Left lung (tissue), 10 donors: Measurements from ENCODE around the gene MED12L. TPM values are rescaled to one million over a fixed set of nuclear protein-coding genes. Genes with fewer than 3 reads are reported as not detected.

Experiments
- ATAC-seq: fragments of 200-7000 bp; cut with Tn5 transposase; one replicate; pipeline ENCODE4 v1.9.1; 2020; ENCODE audit warnings: moderate library complexity
- DNase-seq, 4 donors: peaks; one replicate each; pipeline ENCODE4 v3.0.0-alpha.2; 2013 to 2020
- H3K27ac ChIP-seq, 2 donors: fragments of 200-600 bp; sonication (generic) in 1 of 2; one replicate each; pipeline versions ENCODE4 v1.5.0 to v1.8.0; 2020 to 2021
- H3K27me3 ChIP-seq, 2 donors: fragments of 200-600 bp; sonication (generic) in 1 of 2; one replicate each; pipeline versions ENCODE4 v1.5.0 to v1.8.0; 2020 to 2021
- H3K36me3 ChIP-seq, 2 donors: fragments of 200-600 bp; sonication (generic) in 1 of 2; one replicate each; pipeline versions ENCODE4 v1.5.0 to v1.8.0; 2020 to 2021
- H3K4me1 ChIP-seq, 2 donors: fragments of 200-600 bp; one replicate each; pipeline ENCODE4 v1.8.0; 2021
- H3K4me3 ChIP-seq, 2 donors: fragments of 200-600 bp; sonication (generic) in 1 of 2; one replicate each; pipeline versions ENCODE4 v1.5.0 to v1.8.0; 2020 to 2021; ENCODE audit warnings: mild to moderate bottlenecking in 1 of 2
- H3K9me3 ChIP-seq, 2 donors: fragments of 200-600 bp; sonication (generic) in 1 of 2; one replicate each; pipeline versions ENCODE4 v1.5.0 to v1.8.0; 2020 to 2021
- CTCF ChIP-seq, 2 donors: fragments of 200-600 bp; sonication (generic) in 1 of 2; IDR thresholded peaks; one replicate each; pipeline versions ENCODE4 v1.5.0 to v1.8.0; 2021; ENCODE audit warnings: antibody characterized with exemption in 2 of 2
- intact Hi-C, 2 donors: fragments of 100-400 bp; cut with DNase I; formaldehyde crosslinking; loops; one replicate each; pipeline versions ENCODE4 v1.11.2 to v1.14.2; 2022
- polyA plus RNA-seq, 6 donors: library from polyadenylated mRNA; unstranded; fragments of 120-200 nt; gene quantifications; one replicate each; pipeline ENCODE4 v1.2.1, GENCODE V29; 2013; ENCODE audit not compliant: insufficient read length in 6 of 6
- total RNA-seq, 2 donors: library from RNA; stranded (reverse); fragmentation: NEBNext Ultra II Directional; extraction: Animal tissue kit (Norgen Biotek cat#: 25700); gene quantifications; one replicate each; pipeline ENCODE4 v1.2.1, GENCODE V29; 2021
- donor health status: DM: no; HTN: yes; CAD: no.
- donor health status: DM: no; HTN: no; CAD: no.

The MED12L gene
- total and polyA plus RNA-seq, 8 donors = 0.66 to 1.0 (median 0.77) TPM

- peak; percentile 50 for ATAC-seq
- Histone ChIP-seq H3K36me3 (no peaks in the 10 kb centered on the region), H3K27ac (peak overlapping the region in 1 of 2 donors; percentile 85), H3K27me3 (no peaks in the 10 kb centered on the region), H3K4me1 (peaks cover 0 to 66% of the 10 kb centered on the region in 2 donors), H3K9me3 (no peaks in the 10 kb centered on the region), H3K4me3 (peak overlapping the region in 1 of 2 donors; percentile 40)
- DNase-seq = no peak
- no peak for TF ChIP-seq CTCF (IDR thresholded peaks at IDR 0.05)
- intact Hi-C loops = no loop called here
Observed at GRCh38 chr3:151328298-151328995, 243.0 kb downstream of the MED12L start.

- peak; percentile 22 for ATAC-seq
- Histone ChIP-seq H3K9me3 (no peaks in the 10 kb centered on the region), H3K36me3 (no peaks in the 10 kb centered on the region), H3K27me3 (no peaks in the 10 kb centered on the region), H3K27ac (peak within 1 kb of the TSS in 1 of 2 donors; percentile 85), H3K4me3 (peak within 1 kb of the TSS in 1 of 2 donors; percentile 40), H3K4me1 (peaks cover 0 to 66% of the 10 kb centered on the region in 2 donors)
- intact Hi-C loops = no loop called here
- TF ChIP-seq CTCF (IDR thresholded peaks at IDR 0.05) = no peak
- DNase-seq = no peak
Observed at GRCh38 chr3:151329363-151329762, 243.9 kb downstream of the MED12L start, which contains the start of gene P2RY13. TSS of gene P2RY13 (minus strand) at chr3:151329549. CDS start at chr3:151329528, 21 bp downstream.

- H3K36me3 ChIP-seq = no peaks in the 10 kb centered on the region
Observed at GRCh38 chr3:151330379-151330778, 244.9 kb downstream of the MED12L start.

GRCh38 chr3:151330899-151331298 lies 245.4 kb downstream of the MED12L start:
- no peaks in the 10 kb centered on the region for H3K9me3 ChIP-seq
- H3K27ac ChIP-seq = peak overlapping the region in 1 of 2 donors; percentile 85
- no peaks in the 10 kb centered on the region for H3K27me3 ChIP-seq
- intact Hi-C loops = no loop called here
- no peaks in the 10 kb centered on the region for H3K36me3 ChIP-seq
- ATAC-seq = no peak
- no peak overlapping the region for H3K4me3 ChIP-seq
- TF ChIP-seq CTCF (IDR thresholded peaks at IDR 0.05) = no peak
- DNase-seq = peak in 1 of 4 donors; percentile 33
- peaks cover 0 to 60% of the 10 kb centered on the region in 2 donors for H3K4me1 ChIP-seq

More at GRCh38 chr3:151330379-151330778, 244.9 kb downstream of the MED12L start:
- Histone ChIP-seq H3K4me3 (no peak overlapping the region), H3K27ac (peak overlapping the region in 1 of 2 donors; percentile 85), H3K27me3 (no peaks in the 10 kb centered on the region), H3K9me3 (no peaks in the 10 kb centered on the region), H3K4me1 (peaks cover 0 to 65% of the 10 kb centered on the region in 2 donors)
- intact Hi-C loops = no loop called here
- TF ChIP-seq CTCF (IDR thresholded peaks at IDR 0.05) = no peak
- DNase-seq (no peak), ATAC-seq (no peak)

- intact Hi-C loops = no loop called here
- H3K4me1 ChIP-seq = peaks cover 0 to 52% of the 10 kb centered on the region in 2 donors
- H3K9me3 ChIP-seq = no peaks in the 10 kb centered on the region
- no peak for TF ChIP-seq CTCF (IDR thresholded peaks at IDR 0.05)
- DNase-seq = no peak
- H3K4me3 ChIP-seq = no peak overlapping the region
- H3K27ac ChIP-seq = peak overlapping the region in 1 of 2 donors; percentile 85
- no peak for ATAC-seq
- no peaks in the 10 kb centered on the region for H3K27me3 ChIP-seq
- no peaks in the 10 kb centered on the region for H3K36me3 ChIP-seq
Observed at GRCh38 chr3:151331696-151332095, 246.2 kb downstream of the MED12L start.
